BE2C (cell line): Measurements from ENCODE around the gene EPG5.
A peak's percentile ranks its signal among the peaks of the same experiment; 100 is the strongest.

Source experiments
- DNase-seq: peaks from one replicate; pipeline ENCODE4 v3.0.0-alpha.2; 2020
- H3K27me3 ChIP-seq: fragments of 250-450 bp; sonication (Bioruptor Pico); 2 replicates; pipeline ENCODE4 v1.5.1; 2020; ENCODE audit warnings: mild to moderate bottlenecking
- H3K36me3 ChIP-seq: fragments of 250-450 bp; sonication (Bioruptor Pico); 2 replicates; pipeline ENCODE4 v1.5.1; 2020; ENCODE audit warnings: mild to moderate bottlenecking
- H3K4me1 ChIP-seq: fragments of 250-450 bp; sonication (Bioruptor Pico); 2 replicates; pipeline ENCODE4 v1.5.1; 2020
- H3K4me3 ChIP-seq: 2 replicates; pipeline ENCODE4 v1.5.1; 2011; ENCODE audit warnings: low read depth, low read length
- H3K9me3 ChIP-seq: fragments of 250-450 bp; sonication (Bioruptor Pico); 2 replicates; pipeline ENCODE4 v1.5.1; 2020
- CTCF ChIP-seq: IDR thresholded peaks from 2 replicates; pipeline ENCODE4 v1.5.1; 2012; ENCODE audit warnings: mild to moderate bottlenecking, low read depth, low read length

EPG5 gene

DNA sequence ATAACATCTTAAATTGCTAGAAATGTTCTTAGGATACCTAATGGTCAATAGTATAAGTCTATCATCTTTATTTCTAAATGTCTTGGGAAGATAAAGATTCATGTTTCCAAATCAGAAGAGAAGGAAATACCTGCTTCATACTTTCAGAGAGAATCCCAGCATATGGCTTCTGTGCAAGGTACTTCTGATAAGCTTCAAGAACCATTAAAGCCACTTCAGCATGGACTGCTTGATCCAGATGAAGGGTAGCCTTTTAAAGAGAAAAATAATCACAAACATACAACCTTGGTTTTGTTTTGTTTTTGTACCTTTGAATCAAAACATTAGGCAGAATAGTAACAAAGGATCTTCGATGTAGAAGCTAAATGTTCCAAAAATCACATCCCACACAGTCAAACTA lies 44.0 kb downstream of the EPG5 start:
- no peaks in the 10 kb centered on the region for H3K36me3 ChIP-seq

DNA sequence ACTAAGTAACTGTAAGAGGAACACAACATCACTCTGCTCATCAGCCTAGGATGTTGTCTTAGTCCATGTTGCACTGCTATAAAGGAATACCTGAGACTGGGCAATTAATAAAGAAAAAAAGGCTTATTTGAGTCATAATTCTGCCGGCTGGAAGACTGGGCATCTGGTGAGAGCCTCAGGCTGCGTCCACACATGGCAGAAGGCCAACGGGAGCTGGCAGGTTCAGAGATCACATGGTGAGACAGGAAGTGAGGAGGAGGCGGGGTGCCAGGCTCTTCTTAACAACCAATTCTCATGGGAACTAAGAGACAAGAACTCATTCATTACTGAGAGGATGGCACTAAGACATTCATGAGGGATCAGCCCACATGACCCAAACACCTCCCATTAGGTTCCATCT lies 46.8 kb downstream of the EPG5 start:
- Histone ChIP-seq H3K4me3 (no peak overlapping the region), H3K9me3 (no peaks in the 10 kb centered on the region), H3K36me3 (no peaks in the 10 kb centered on the region), H3K4me1 (peaks cover 3% of the 10 kb centered on the region; the same call in 1 of the 2 replicates), H3K27me3 (no peaks in the 10 kb centered on the region)
- DNase-seq = peak; percentile 76
- no peak for TF ChIP-seq CTCF

More for the DNA sequence above, 44.0 kb downstream of the EPG5 start:
- no peak overlapping the region for H3K4me3 ChIP-seq
- no peaks in the 10 kb centered on the region for H3K27me3 ChIP-seq
- no peak for DNase-seq
- peaks cover 3% of the 10 kb centered on the region; the same call in 1 of the 2 replicates for H3K4me1 ChIP-seq
- TF ChIP-seq CTCF = no peak
- no peaks in the 10 kb centered on the region for H3K9me3 ChIP-seq

- H3K4me1 ChIP-seq = peaks cover 3% of the 10 kb centered on the region; the same call in 1 of the 2 replicates
- TF ChIP-seq CTCF = no peak
- H3K27me3 ChIP-seq = no peaks in the 10 kb centered on the region
- H3K4me3 ChIP-seq = no peak overlapping the region
- H3K9me3 ChIP-seq = no peaks in the 10 kb centered on the region
- H3K36me3 ChIP-seq = no peaks in the 10 kb centered on the region
- DNase-seq = no peak
These were observed 50.8 kb downstream of the EPG5 start for GRCh38 chr18:45916302-45916701.

GRCh38 chr18:45913276-45913675 lies 53.9 kb downstream of the EPG5 start:
- H3K27me3 ChIP-seq = no peaks in the 10 kb centered on the region
- TF ChIP-seq CTCF = no peak
- H3K4me3 ChIP-seq = no peak overlapping the region
- no peaks in the 10 kb centered on the region for H3K9me3 ChIP-seq
- H3K4me1 ChIP-seq = no peaks in the 10 kb centered on the region
- no peak for DNase-seq
- H3K36me3 ChIP-seq = peaks cover 3% of the 10 kb centered on the region; the same call in 1 of the 2 replicates

GRCh38 chr18:45910405-45911023 lies 56.6 kb downstream of the EPG5 start:
- peak; percentile 76 for TF ChIP-seq CTCF
- Histone ChIP-seq H3K4me1 (no peaks in the 10 kb centered on the region), H3K27me3 (no peaks in the 10 kb centered on the region), H3K36me3 (peaks cover 3% of the 10 kb centered on the region; the same call in 1 of the 2 replicates), H3K9me3 (no peaks in the 10 kb centered on the region), H3K4me3 (no peak overlapping the region)
- DNase-seq = peak; percentile 51

- Histone ChIP-seq H3K4me1 (no peaks in the 10 kb centered on the region), H3K9me3 (no peaks in the 10 kb centered on the region), H3K27me3 (no peaks in the 10 kb centered on the region), H3K4me3 (no peak overlapping the region), H3K36me3 (no peaks in the 10 kb centered on the region)
- no peak for TF ChIP-seq CTCF
- DNase-seq = no peak
These were observed 65.4 kb downstream of the EPG5 start for GRCh38 chr18:45901654-45902210.
